ENCODE measurements around the gene ARHGEF39. TPM values are rescaled to one million over a fixed set of nuclear protein-coding genes. Genes with fewer than 3 reads are reported as not detected.

The ARHGEF39 gene
- total and polyA plus RNA-seq, 4 donors: 0.47 to 1.4 (median 1.3) TPM

DNA sequence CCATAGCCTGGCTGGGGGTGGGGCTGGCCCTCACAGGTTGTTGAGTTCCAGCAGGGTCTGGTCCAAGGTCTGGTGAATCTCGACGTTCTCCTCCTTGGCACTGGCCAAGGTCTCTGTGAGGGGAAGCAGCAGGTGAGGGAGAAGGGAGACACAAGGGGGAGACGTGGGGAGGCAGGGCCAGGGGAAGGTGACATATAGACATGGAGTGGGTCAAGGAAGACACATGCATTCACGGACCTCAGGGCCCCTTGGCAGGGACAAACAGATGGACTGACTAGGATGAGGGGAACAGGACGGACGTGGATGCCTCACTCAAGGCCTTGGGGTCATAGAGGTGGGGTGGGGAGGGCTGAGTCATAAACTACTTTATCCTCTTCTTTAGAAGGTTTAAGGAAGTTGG is 17.1 kb upstream of the ARHGEF39 start:
- TF ChIP-seq, protein P1, sequence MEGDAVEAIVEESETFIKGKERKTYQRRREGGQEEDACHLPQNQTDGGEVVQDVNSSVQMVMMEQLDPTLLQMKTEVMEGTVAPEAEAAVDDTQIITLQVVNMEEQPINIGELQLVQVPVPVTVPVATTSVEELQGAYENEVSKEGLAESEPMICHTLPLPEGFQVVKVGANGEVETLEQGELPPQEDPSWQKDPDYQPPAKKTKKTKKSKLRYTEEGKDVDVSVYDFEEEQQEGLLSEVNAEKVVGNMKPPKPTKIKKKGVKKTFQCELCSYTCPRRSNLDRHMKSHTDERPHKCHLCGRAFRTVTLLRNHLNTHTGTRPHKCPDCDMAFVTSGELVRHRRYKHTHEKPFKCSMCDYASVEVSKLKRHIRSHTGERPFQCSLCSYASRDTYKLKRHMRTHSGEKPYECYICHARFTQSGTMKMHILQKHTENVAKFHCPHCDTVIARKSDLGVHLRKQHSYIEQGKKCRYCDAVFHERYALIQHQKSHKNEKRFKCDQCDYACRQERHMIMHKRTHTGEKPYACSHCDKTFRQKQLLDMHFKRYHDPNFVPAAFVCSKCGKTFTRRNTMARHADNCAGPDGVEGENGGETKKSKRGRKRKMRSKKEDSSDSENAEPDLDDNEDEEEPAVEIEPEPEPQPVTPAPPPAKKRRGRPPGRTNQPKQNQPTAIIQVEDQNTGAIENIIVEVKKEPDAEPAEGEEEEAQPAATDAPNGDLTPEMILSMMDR (IDR thresholded peaks at IDR 0.05; ENCODE audit: control extremely low read depth, extremely low read depth): no peak
- 84 to 95% methylated on average over 6 of the region's 6 CpGs for WGBS, 2 donors
- Histone ChIP-seq H3K9ac (ENCODE audit: insufficient read depth in 1 of 2, low read length in 2 of 2) (no peak overlapping the region), H3K27me3 (ENCODE audit: control insufficient read depth in 3 of 3, insufficient read depth in 3 of 3, low read length in 2 of 3) (no peaks in the 10 kb centered on the region), H3K4me3 (no peak overlapping the region), H3K4me1 (ENCODE audit: control insufficient read depth in 5 of 5, insufficient read depth in 5 of 5, low read length in 5 of 5) (peaks cover 0 to 18% (median 0%) of the 10 kb centered on the region in 5 donors), H3K27ac (ENCODE audit: low read depth in 1 of 2, low read length in 1 of 2) (no peak overlapping the region), H3K36me3 (ENCODE audit: control insufficient read depth in 4 of 4, insufficient read depth in 4 of 4, low read length in 4 of 4) (peaks cover 8 to 24% (median 12%) of the 10 kb centered on the region in 4 donors), H3K9me3 (ENCODE audit: control insufficient read depth in 4 of 4, insufficient read depth in 3 of 4, low read length in 3 of 4) (no peaks in the 10 kb centered on the region)
- ATAC-seq (ENCODE audit: insufficient read depth, low FRiP score) (no peak), DNase-seq (no peak)

DNA sequence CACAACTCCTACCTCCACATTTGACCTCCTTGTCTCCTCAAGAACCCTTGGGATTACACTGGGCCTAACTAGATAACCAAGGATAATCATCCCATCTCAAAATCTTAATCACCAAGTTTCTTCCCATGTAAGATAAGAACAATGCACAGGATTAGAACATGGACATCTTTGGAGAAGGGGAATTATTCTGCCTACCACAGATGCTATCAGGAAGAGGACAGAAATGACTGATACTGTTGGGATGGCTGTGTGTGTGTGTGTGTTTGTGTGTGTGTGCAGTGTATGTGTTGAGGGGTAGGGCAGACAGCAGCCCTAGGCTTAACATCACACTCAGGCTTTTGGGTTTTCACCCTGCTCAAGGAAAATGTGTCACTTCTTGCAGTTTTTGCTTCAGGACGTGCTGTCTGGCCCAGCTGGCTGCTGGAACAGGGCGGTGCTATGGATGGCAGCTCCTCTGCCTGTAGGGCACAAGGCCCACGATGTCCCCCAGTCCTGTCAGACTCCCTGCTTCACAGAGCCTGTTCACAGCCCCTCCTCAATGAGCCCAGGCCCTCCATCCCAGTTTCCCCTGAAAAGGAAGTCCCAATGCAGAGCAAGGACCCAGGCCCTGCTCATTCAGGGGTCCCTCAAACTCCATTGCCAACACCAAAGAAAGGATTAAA is 16.5 kb upstream of the ARHGEF39 start:
- Histone ChIP-seq H3K9ac (ENCODE audit: insufficient read depth in 1 of 2, low read length in 2 of 2) (no peak overlapping the region), H3K9me3 (ENCODE audit: control insufficient read depth in 4 of 4, insufficient read depth in 3 of 4, low read length in 3 of 4) (no peaks in the 10 kb centered on the region), H3K27me3 (ENCODE audit: control insufficient read depth in 3 of 3, insufficient read depth in 3 of 3, low read length in 2 of 3) (no peaks in the 10 kb centered on the region), H3K4me1 (ENCODE audit: control insufficient read depth in 5 of 5, insufficient read depth in 5 of 5, low read length in 5 of 5) (peaks cover 0 to 17% (median 0%) of the 10 kb centered on the region in 5 donors), H3K4me3 (no peak overlapping the region), H3K27ac (ENCODE audit: low read depth in 1 of 2, low read length in 1 of 2) (no peak overlapping the region), H3K36me3 (ENCODE audit: control insufficient read depth in 4 of 4, insufficient read depth in 4 of 4, low read length in 4 of 4) (peaks cover 8 to 21% (median 12%) of the 10 kb centered on the region in 4 donors)
- 80 to 82% methylated on average over 3 of the region's 3 CpGs for WGBS, 2 donors
- DNase-seq (no peak), ATAC-seq (ENCODE audit: insufficient read depth, low FRiP score) (no peak)
- TF ChIP-seq, protein P1 (IDR thresholded peaks at IDR 0.05; ENCODE audit: control extremely low read depth, extremely low read depth): no peak

DNA sequence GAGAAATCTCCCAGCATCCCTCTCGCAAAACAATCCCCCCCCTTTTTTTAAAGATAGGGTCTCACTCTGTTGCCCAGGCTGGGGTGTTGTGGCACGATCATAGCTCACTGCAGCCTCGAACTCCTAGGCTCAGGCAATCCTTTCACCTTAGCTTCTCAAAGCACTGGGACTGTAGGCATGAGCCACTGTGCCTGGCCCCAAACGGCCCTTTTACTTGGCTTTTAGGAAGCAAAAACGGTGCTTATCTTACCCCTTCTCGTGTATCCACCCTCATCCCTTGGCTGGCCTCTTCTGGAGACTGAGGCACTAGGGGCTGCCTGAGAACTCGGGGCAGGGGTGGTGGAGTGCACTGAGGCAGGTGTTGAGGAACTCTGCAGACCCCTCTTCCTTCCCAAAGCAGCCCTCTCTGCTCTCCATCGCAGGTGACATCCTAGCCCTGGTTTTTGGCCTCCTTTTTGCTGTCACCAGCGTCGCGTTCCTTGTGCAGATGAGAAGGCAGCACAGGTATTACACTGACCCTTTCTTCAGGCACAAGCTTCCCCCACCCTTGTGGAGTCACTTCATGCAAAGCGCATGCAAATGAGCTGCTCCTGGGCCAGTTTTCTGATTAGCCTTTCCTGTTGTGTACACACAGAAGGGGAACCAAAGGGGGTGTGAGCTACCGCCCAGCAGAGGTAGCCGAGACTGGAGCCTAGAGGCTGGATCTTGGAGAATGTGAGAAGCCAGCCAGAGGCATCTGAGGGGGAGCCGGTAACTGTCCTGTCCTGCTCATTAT is 15.5 kb upstream of the ARHGEF39 start:
- no peak overlapping the region for H3K27ac ChIP-seq (ENCODE audit: low read depth in 1 of 2, low read length in 1 of 2)
- H3K9ac ChIP-seq (ENCODE audit: insufficient read depth in 1 of 2, low read length in 2 of 2): no peak overlapping the region
- no peaks in the 10 kb centered on the region for H3K9me3 ChIP-seq (ENCODE audit: control insufficient read depth in 4 of 4, insufficient read depth in 3 of 4, low read length in 3 of 4)
- 66 to 76% methylated on average over 15 of the region's 15 CpGs for WGBS, 2 donors
- no peak overlapping the region for H3K4me3 ChIP-seq
- H3K36me3 ChIP-seq (ENCODE audit: control insufficient read depth in 4 of 4, insufficient read depth in 4 of 4, low read length in 4 of 4): peaks cover 8 to 21% (median 11%) of the 10 kb centered on the region in 4 donors
- DNase-seq (no peak), ATAC-seq (ENCODE audit: insufficient read depth, low FRiP score) (peak; percentile 20)
- TF ChIP-seq, protein P1 (IDR thresholded peaks at IDR 0.05; ENCODE audit: control extremely low read depth, extremely low read depth): no peak
- H3K4me1 ChIP-seq (ENCODE audit: control insufficient read depth in 5 of 5, insufficient read depth in 5 of 5, low read length in 5 of 5): peaks cover 0 to 17% (median 8%) of the 10 kb centered on the region in 5 donors
- H3K27me3 ChIP-seq (ENCODE audit: control insufficient read depth in 3 of 3, insufficient read depth in 3 of 3, low read length in 2 of 3): no peaks in the 10 kb centered on the region
